SU-DHL-6 (cell line): ENCODE measurements around the gene STK32C.

Experiments used
- H2AFZ ChIP-seq: fragments of 200-600 bp; sonication (generic); 2 replicates; pipeline ENCODE4 v1.6.1; 2014; ENCODE audit warnings: low read depth, mild to moderate bottlenecking, moderate library complexity, mixed read lengths, antibody characterized with exemption, low read length; ENCODE audit not compliant: severe bottlenecking
- H3F3A ChIP-seq: fragments of 200-600 bp; shearing (Covaris generic); 2 replicates; pipeline ENCODE4 v1.6.0; 2016; ENCODE audit warnings: antibody characterized with exemption, mild to moderate bottlenecking; ENCODE audit not compliant: insufficient read depth
- H3K27ac ChIP-seq: fragments of 200-600 bp; sonication (generic); 2 replicates; pipeline ENCODE4 v1.5.1; 2016; ENCODE audit warnings: low read depth, mild to moderate bottlenecking, low read length, moderate library complexity, mixed read lengths
- H3K27me3 ChIP-seq: fragments of 200-600 bp; sonication (generic), shearing (Covaris generic); 2 replicates; pipeline ENCODE4 v1.6.0; 2014; ENCODE audit warnings: mild to moderate bottlenecking, low read length
- H3K36me3 ChIP-seq: fragments of 200-600 bp; sonication (generic); 2 replicates; pipeline ENCODE4 v1.6.1; 2014; ENCODE audit warnings: mild to moderate bottlenecking, low read length, mixed read lengths
- H3K4me2 ChIP-seq: fragments of 300-600, 200-600 bp; shearing (Covaris generic), sonication (generic); 2 replicates; pipeline ENCODE4 v1.6.0; 2014; ENCODE audit warnings: low read length, low read depth, mild to moderate bottlenecking; ENCODE audit not compliant: poor library complexity, severe bottlenecking
- H3K4me3 ChIP-seq: fragments of 200-600 bp; sonication (generic); 2 replicates; pipeline ENCODE4 v1.5.1; 2014; ENCODE audit warnings: antibody characterized with exemption, low read length, mild to moderate bottlenecking, mixed read lengths; ENCODE audit not compliant: insufficient read depth, poor library complexity, severe bottlenecking
- H3K79me2 ChIP-seq: fragments of 200-600 bp; sonication (generic); 2 replicates; pipeline ENCODE4 v1.6.1; 2014; ENCODE audit warnings: mild to moderate bottlenecking, low read length, moderate library complexity; ENCODE audit not compliant: insufficient read depth
- H3K9ac ChIP-seq: fragments of 200-600 bp; sonication (generic); 2 replicates; pipeline ENCODE4 v1.7.0; 2014; ENCODE audit warnings: mild to moderate bottlenecking, low read length
- H3K9me2 ChIP-seq: fragments of 200-600 bp; sonication (generic); replicated peaks from 2 replicates; pipeline ENCODE4 v1.6.1; 2014; ENCODE audit warnings: low read length; ENCODE audit not compliant: insufficient read depth
- H3K9me3 ChIP-seq: fragments of 200-600 bp; sonication (generic); 2 replicates; pipeline ENCODE4 v1.6.1; 2014; ENCODE audit warnings: low read length, mixed read lengths; ENCODE audit not compliant: insufficient read depth
- H4K20me1 ChIP-seq: fragments of 200-600 bp; sonication (generic); 2 replicates; pipeline ENCODE4 v1.6.1; 2014; ENCODE audit warnings: low read depth, mild to moderate bottlenecking, antibody characterized with exemption, low read length, moderate library complexity, mixed read lengths
- CTCF ChIP-seq: fragments of 200-600 bp; sonication (generic); IDR thresholded peaks from one replicate; pipeline ENCODE4 v1.5.1; 2017; ENCODE audit warnings: antibody characterized with exemption, mild to moderate bottlenecking, low read length, moderate library complexity; ENCODE audit not compliant: insufficient read depth, poor library complexity, severe bottlenecking
- EZH2phosphoT487 ChIP-seq: fragments of 200-600 bp; sonication (generic), shearing (Covaris generic); conservative IDR thresholded peaks from 2 replicates; pipeline ENCODE4 v1.6.1; 2018; ENCODE audit warnings: mild to moderate bottlenecking, antibody characterized with exemption, low read length, moderate library complexity, mixed read lengths

STK32C gene

DNA sequence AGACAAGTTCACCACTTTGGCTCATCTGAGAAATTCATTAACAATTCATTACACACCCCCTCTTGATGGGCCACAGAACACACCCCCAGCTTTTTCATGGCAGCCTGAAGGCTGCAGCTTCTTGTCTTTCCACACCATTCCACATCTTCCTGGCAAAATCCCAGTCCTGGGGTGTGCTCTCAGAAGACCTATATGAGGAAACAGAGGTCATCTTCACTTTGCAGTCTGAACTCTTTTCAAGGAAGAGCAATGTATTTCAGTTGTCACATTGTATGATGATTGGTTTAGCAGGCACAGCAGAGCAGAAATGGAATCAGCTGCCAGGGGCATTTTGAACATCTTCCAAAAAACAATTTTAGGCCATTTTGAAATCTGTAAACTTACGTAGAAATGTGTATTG lies 16.4 kb upstream of the STK32C start:
- no peak for TF ChIP-seq CTCF
- TF ChIP-seq EZH2phosphoT487: no peak
- no peak overlapping the region for H3K27ac ChIP-seq
- no peaks in the 10 kb centered on the region for H3K9me3 ChIP-seq
- no peak overlapping the region for H3K4me3 ChIP-seq
- no peaks in the 10 kb centered on the region for H3K36me3 ChIP-seq
- no peaks in the 10 kb centered on the region for H3K27me3 ChIP-seq
- H3K9me2 ChIP-seq: no peaks in the 10 kb centered on the region
- H3K79me2 ChIP-seq: peaks cover 11% of the 10 kb centered on the region
- no peak overlapping the region for H3K4me2 ChIP-seq
- H4K20me1 ChIP-seq: no peaks in the 10 kb centered on the region
- H3F3A ChIP-seq: 0 out of 2 replicates have a peak, but pooled peaks cover 1% of the 10 kb centered on the region
- H3K9ac ChIP-seq: no peak overlapping the region
- H2AFZ ChIP-seq: no peak overlapping the region

DNA sequence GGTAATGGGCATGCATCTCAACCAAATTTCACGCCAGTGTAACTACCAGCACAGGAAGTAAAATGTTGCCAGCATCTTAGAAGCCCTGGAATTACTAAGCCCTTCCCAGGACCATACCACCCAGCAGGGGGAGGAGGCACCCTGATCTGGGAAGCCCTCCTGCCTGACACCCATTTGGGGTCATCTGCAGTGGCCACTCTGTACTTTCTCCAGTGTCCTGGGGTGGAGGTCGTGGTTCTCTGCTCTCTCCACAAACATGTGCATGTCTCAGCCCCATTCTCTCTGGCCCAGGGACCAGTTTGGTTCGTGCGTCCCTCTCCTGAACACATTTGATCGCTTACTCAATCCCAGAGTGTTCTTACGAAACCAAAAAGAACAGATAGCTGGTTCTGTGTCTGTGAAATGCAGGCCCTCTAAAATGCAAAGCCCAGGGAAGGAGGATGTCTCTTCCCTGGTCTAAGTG lies 14.9 kb upstream of the STK32C start:
- Histone ChIP-seq H3K79me2 (0 out of 2 replicates have a peak, but pooled peaks cover 6% of the 10 kb centered on the region), H3K9ac (no peak overlapping the region), H3K27me3 (no peaks in the 10 kb centered on the region), H3F3A (no peaks in the 10 kb centered on the region), H3K9me2 (no peaks in the 10 kb centered on the region), H3K9me3 (no peaks in the 10 kb centered on the region), H3K36me3 (no peaks in the 10 kb centered on the region), H3K4me2 (no peak overlapping the region), H4K20me1 (no peaks in the 10 kb centered on the region), H3K4me3 (no peak overlapping the region), H3K27ac (no peak overlapping the region), H2AFZ (no peak overlapping the region)
- TF ChIP-seq EZH2phosphoT487: no peak
- no peak for TF ChIP-seq CTCF

- no peaks in the 10 kb centered on the region for H3F3A ChIP-seq
- H3K9ac ChIP-seq: no peak overlapping the region
- no peak overlapping the region for H3K4me3 ChIP-seq
Observed at GRCh38 chr10:132321726-132322125, 14.0 kb upstream of the STK32C start.

More at GRCh38 chr10:132321726-132322125, 14.0 kb upstream of the STK32C start:
- Histone ChIP-seq H3K9me3 (no peaks in the 10 kb centered on the region), H3K36me3 (no peaks in the 10 kb centered on the region), H3K27ac (no peak overlapping the region), H3K27me3 (no peaks in the 10 kb centered on the region), H3K4me2 (no peak overlapping the region), H3K79me2 (0 out of 2 replicates have a peak, but pooled peaks cover under 1% of the 10 kb centered on the region), H4K20me1 (no peaks in the 10 kb centered on the region), H2AFZ (no peak overlapping the region), H3K9me2 (no peaks in the 10 kb centered on the region)
- TF ChIP-seq EZH2phosphoT487 (no peak), CTCF (no peak)
